ENCODE results near the gene CHD1.
"Not testable (repeated sequence)": the region's sequence is repeated elsewhere in the genome, so short reads cannot be mapped to it uniquely, and the experiment has no call there.

The CHD1 gene

GRCh38 chr5:98928873-98929709, at the start of gene CHD1:
Gene CHD1, minus strand, starts transcription at chr5:98929007. Its CDS starts 2,621 bp downstream, at chr5:98926386.
- in situ Hi-C loops (cut with MboI; ENCODE audit: low sequenced_read_pairs) = no loop called here

DNA sequence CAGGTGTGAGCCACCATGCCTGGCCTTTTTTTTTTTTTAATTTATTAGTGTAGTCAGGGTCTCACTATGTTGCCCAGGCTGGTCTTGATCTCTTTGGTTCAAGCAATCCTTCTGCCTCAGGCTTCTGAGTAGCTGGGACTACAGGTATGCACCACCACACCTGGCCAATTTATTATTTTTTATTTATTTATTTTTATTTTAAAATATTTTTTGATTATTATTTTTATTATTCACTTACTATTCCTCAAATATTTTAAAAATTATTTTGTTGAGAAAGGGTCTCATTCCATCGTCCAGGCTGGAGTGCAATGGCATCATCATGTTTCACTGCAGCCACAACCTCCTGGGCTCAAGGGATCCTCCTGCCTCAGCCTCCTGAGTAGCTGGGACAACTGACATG, 49.7 kb upstream of the CHD1 start:
- in situ Hi-C loops (cut with MboI; ENCODE audit: low sequenced_read_pairs) = no loop called here

DNA sequence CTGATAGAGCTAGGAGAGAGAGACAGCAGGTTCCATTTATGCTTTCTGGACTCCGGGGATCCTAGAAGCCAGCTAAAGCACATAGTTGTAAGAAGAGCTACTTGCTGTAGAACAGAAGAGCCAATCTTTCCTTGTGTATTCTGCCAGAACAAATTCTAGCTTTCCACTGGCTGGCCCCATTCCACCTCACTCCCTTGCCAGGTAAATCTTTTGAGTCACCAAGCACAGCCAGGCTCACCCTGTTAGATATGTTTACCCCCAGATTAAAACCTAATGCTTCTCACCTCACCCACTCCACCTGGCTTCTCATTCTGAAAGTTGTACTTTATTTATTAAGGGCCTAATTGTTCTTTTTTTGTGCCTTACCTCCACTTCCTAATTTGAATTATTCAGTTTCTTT, 48.9 kb upstream of the CHD1 start:
- in situ Hi-C loops (cut with MboI; ENCODE audit: low sequenced_read_pairs) = no loop called here

DNA sequence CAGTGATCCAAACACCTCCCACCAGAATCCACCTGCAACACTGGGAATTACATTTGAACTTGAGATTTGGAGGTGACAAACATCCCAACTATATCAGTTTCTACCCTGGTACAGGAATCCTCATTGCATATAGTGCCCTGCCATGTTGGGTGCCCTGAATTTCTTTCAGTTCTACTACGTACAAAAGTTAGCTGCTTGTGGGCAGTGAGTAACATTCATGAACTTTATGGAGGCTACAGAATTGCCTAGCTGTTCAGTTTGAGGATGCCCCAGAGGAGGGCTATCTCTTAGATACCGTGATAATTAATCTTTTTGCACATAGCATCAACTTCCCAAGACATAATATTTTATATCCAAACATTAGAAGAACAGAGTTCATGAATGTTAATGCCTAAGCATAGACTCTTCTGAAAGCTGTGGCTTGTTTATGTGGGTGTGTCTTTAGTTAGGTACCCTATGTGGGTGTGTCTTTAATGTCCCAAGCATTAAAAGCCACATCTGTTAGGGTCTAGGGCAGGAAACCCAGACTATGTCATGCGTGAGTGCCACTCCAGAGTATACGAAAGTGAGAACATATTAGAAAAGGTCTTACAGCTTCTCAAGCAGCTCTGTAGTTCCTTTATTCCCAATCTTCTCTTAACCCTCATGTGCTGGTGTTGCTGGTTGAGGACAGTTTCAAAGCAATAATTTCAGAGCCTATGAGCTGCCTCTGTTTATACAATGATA, 47.0 kb upstream of the CHD1 start:
- in situ Hi-C loops (cut with MboI; ENCODE audit: low sequenced_read_pairs) = no loop called here

- in situ Hi-C loops (cut with MboI; ENCODE audit: low sequenced_read_pairs) = no loop called here
These were observed 46.4 kb upstream of the CHD1 start for GRCh38 chr5:98975223-98975622.

DNA sequence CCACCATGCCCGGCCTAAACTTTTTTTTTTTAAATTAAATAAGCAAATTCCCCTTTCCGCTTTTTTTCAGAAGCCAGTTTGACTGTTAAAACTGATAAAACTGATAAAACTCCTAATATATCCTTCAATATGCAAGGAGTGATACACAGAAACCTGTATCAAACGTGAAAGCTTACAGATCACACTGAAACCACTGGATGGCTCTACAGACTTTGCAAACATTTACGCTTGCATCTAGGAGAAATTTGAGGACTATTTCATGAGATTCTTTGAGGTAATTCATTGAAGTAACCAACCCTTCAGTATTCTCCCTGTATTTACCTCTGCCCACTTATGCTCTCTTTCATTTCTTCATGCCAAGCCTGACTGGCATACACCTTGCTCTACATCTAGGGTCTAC, 40.6 kb upstream of the CHD1 start:
- in situ Hi-C loops (cut with MboI; ENCODE audit: low sequenced_read_pairs) = no loop called here

DNA sequence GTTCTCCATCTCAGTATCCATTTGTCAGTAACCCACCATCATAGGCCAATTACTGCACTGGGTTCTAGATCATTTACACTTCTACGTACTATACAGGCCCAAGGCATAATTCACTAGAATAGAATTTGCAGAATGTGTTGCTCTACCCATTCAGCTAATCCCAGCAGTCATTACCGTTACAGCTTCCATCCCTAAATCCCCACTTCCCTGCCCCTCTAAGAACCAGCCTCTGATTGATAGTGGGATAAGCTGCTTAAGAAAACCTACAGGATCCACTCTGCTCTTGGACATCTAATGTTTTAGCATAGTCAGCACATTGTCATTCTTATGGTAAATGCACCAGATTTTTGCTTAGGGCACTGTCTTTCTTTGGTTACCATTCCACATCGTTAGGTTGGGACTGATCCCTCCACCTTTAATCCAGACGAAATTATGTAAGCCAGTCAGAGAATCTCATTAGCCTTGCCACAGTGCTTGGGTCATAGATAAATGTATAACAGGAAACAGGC, 39.3 kb upstream of the CHD1 start:
- in situ Hi-C loops (cut with MboI; ENCODE audit: low sequenced_read_pairs) = no loop called here

GRCh38 chr5:98965226-98965625, 36.4 kb upstream of the CHD1 start:
- in situ Hi-C loops (cut with MboI; ENCODE audit: low sequenced_read_pairs) = no loop called here

DNA sequence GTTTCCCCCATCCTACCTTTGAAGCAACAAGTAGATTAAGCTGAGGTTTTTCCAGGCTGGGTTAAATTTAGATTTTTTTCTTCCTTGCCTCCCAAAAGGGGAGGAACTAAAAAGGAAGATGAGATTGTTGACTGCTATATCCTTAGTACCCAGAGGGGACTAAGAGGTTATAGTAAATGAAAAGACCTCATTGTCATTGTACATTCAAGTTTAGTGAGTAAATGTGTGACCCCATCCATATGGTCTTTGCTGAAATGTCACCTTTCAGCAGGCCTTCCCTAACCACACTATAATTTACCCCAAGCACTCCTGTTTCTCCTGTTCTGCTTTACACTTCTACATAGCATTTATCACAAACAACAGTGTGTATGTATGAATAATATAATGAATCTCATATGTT, 35.8 kb upstream of the CHD1 start:
- in situ Hi-C loops (cut with MboI; ENCODE audit: low sequenced_read_pairs) = no loop called here

- in situ Hi-C loops (cut with MboI; ENCODE audit: low sequenced_read_pairs) = no loop called here
These were observed 34.2 kb upstream of the CHD1 start for GRCh38 chr5:98963019-98963418.

DNA sequence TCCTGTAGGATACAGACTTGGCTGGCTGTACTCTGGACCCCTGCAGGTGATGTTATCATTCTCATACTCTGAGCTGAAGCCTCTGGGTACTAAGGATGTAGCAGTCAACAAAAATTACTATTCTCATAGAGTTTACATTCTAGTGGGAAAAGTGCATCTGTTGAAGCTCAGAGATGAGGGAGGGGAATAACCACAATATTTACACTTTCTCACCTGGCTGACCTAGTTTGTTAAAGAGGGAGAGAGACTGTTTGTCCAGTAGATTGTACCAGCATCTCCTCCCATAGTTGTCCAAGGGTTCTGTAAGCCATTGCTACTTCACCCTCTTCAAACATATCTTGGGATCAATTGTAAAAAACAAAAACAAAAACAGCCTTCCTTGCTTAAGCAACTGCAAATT, 33.8 kb upstream of the CHD1 start:
- in situ Hi-C loops (cut with MboI; ENCODE audit: low sequenced_read_pairs) = no loop called here

- in situ Hi-C loops (cut with MboI; ENCODE audit: low sequenced_read_pairs) = no loop called here
These were observed 33.0 kb upstream of the CHD1 start for GRCh38 chr5:98961665-98962344.

GRCh38 chr5:98957307-98957706, 28.5 kb upstream of the CHD1 start:
- in situ Hi-C loops (cut with MboI; ENCODE audit: low sequenced_read_pairs) = no loop called here

DNA sequence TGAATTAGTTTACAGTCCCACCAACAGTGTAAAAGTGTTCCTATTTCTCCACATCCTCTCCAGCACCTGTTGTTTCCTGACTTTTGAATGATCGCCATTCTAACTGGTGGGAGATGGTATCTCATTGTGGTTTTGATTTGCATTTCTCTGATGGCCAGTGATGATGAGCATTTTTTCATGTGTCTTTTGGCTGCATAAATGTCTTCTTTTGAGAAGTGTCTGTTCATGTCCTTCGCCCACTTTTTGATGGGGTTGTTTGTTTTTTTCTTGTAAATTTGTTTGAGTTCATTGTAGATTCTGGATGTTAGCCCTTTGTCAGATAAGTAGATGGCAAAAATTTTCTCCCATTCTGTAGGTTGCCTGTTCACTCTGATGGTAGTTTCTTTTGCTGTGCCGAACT, 27.1 kb upstream of the CHD1 start:
- in situ Hi-C loops (cut with MboI; ENCODE audit: low sequenced_read_pairs) = not testable (repeated sequence)

GRCh38 chr5:98955471-98955870, 26.7 kb upstream of the CHD1 start:
- in situ Hi-C loops (cut with MboI; ENCODE audit: low sequenced_read_pairs) = not testable (repeated sequence)

GRCh38 chr5:98954392-98955028, 25.7 kb upstream of the CHD1 start:
- in situ Hi-C loops (cut with MboI; ENCODE audit: low sequenced_read_pairs) = no loop called here

DNA sequence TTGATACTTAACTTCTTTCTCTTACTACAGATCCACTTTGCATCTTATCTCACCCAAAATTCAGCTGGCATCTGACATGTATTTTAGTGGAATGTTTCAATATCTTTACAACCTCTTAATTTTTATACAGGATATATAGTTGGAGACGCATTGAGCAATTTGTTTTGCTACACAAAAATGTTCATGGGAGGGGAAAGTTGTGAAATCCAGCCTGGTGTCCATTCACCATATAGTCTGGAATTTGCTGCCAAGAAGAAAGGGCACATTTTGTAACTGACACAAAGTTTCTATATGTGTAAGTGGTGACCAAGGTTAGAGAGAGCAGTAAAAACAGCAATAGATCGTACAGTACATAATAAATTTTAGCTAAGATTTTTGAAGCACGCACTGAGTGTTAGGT, 14.0 kb upstream of the CHD1 start:
- in situ Hi-C loops (cut with MboI; ENCODE audit: low sequenced_read_pairs) = no loop called here

GRCh38 chr5:98941131-98941883, 12.5 kb upstream of the CHD1 start:
- in situ Hi-C loops (cut with MboI; ENCODE audit: low sequenced_read_pairs) = no loop called here

GRCh38 chr5:98940581-98940980, 11.8 kb upstream of the CHD1 start:
- in situ Hi-C loops (cut with MboI; ENCODE audit: low sequenced_read_pairs) = no loop called here

GRCh38 chr5:98938464-98938863, 9.7 kb upstream of the CHD1 start:
- in situ Hi-C loops (cut with MboI; ENCODE audit: low sequenced_read_pairs) = no loop called here

All from HL-60/S4 treated with phorbol 12-myristate 13-acetate at 8.2 ng/mL for 4 days and 3 days (cell line).